ENCODE results near the gene DMPK.

The DMPK gene

DNA sequence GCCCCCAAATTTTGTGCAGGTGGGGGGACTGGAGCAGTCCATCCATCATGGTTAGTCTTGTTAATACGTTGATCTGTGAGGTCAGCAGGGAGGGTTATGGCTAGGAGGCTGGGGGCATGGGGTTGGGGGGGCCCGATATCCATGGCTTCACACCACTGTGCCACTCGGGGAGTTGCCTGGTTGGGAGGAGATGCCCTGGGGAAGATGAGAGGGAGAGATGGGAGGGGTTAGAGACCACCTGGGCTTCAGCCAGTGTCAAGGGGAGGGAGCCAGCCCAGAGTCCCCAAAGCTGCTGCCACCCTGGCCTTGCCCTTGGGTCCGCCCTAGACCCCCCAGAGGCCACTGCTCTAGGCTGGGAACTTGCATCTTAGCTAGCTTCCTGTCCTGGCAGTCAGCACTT is 1.8 kb upstream of the DMPK start:
- Histone ChIP-seq H3K4me3 (ENCODE audit: insufficient read depth, low read length, poor library complexity, severe bottlenecking) (no peak overlapping the region), H3F3A (ENCODE audit: insufficient read depth) (peaks cover 3% of the 10 kb centered on the region; the same call in 1 of the 2 replicates), H3K36me3 (ENCODE audit: low read length) (no peaks in the 10 kb centered on the region), H3K4me2 (ENCODE audit: low read depth, low read length, poor library complexity, severe bottlenecking) (no peak overlapping the region), H3K9ac (ENCODE audit: low read length) (no peak overlapping the region), H3K79me2 (ENCODE audit: insufficient read depth, low read length) (no peaks in the 10 kb centered on the region), H2AFZ (ENCODE audit: low read depth, low read length, severe bottlenecking) (no peak overlapping the region), H3K9me2 (replicated peaks; ENCODE audit: insufficient read depth, low read length) (no peaks in the 10 kb centered on the region), H3K27ac (ENCODE audit: low read depth, low read length) (no peak overlapping the region), H4K20me1 (ENCODE audit: low read depth, low read length) (no peaks in the 10 kb centered on the region), H3K9me3 (ENCODE audit: insufficient read depth, low read length) (no peaks in the 10 kb centered on the region), H3K27me3 (ENCODE audit: low read length) (no peaks in the 10 kb centered on the region)
- no peak for TF ChIP-seq EZH2phosphoT487 (conservative IDR thresholded peaks at IDR 0.05; ENCODE audit: low read length)
- TF ChIP-seq, protein P1, sequence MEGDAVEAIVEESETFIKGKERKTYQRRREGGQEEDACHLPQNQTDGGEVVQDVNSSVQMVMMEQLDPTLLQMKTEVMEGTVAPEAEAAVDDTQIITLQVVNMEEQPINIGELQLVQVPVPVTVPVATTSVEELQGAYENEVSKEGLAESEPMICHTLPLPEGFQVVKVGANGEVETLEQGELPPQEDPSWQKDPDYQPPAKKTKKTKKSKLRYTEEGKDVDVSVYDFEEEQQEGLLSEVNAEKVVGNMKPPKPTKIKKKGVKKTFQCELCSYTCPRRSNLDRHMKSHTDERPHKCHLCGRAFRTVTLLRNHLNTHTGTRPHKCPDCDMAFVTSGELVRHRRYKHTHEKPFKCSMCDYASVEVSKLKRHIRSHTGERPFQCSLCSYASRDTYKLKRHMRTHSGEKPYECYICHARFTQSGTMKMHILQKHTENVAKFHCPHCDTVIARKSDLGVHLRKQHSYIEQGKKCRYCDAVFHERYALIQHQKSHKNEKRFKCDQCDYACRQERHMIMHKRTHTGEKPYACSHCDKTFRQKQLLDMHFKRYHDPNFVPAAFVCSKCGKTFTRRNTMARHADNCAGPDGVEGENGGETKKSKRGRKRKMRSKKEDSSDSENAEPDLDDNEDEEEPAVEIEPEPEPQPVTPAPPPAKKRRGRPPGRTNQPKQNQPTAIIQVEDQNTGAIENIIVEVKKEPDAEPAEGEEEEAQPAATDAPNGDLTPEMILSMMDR (IDR thresholded peaks at IDR 0.05; ENCODE audit: insufficient read depth, low read length, poor library complexity, severe bottlenecking), result no peak

DNA sequence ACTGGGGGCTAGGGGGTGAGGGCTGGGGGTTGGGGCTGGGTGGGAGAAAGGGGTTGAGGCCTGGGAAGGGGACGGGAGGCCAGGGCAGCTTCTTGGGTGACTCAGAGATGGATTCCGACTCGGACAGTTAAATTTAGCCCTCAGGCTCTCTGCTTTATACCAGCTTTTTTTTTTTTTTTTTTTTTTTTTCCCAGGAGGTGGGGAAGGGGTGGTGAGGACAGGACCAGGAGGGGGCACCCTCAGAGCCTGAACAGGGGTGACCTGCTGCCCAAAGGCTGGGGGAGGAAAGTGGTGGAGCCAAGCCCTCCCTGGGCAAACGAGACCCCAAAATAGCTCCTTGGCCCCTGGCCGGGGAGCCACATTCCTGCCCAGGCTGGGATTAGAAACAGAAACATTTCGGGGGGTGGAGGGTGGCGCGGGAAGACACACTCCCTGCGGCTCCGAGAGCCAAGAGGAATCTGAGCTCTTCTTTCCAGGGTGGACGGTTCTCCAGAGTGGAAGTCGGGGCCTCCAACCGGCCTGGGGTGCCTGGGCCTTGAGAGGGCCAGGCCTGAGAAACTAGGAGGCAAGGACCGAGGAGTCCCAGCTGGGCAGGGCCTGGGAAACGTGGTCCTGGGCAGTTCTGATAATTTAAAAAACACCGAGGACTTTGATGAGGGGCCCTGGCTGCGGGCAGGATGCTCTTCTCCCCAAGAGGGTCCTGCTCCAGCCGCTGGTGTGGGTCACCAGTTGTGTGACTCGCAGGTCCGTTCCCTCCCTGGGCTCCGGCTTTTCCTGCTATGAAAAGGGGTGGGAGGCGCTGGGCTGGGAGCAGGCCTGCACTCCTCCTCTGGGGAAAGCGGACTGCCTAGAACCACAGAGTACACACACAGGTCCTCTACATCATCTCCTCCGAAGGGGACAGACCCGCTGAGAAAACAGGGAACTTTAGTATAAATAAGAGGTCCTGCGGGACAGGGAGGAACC is 813 bp upstream of the DMPK start:
- Histone ChIP-seq H3F3A (ENCODE audit: insufficient read depth) (peaks cover 3% of the 10 kb centered on the region; the same call in 1 of the 2 replicates), H3K9me3 (ENCODE audit: insufficient read depth, low read length) (no peaks in the 10 kb centered on the region), H2AFZ (ENCODE audit: low read depth, low read length, severe bottlenecking) (no peak overlapping the region), H3K27ac (ENCODE audit: low read depth, low read length) (no peak overlapping the region), H3K36me3 (ENCODE audit: low read length) (no peaks in the 10 kb centered on the region), H3K9me2 (replicated peaks; ENCODE audit: insufficient read depth, low read length) (no peaks in the 10 kb centered on the region), H3K4me2 (ENCODE audit: low read depth, low read length, poor library complexity, severe bottlenecking) (no peak overlapping the region), H4K20me1 (ENCODE audit: low read depth, low read length) (no peaks in the 10 kb centered on the region), H3K4me3 (ENCODE audit: insufficient read depth, low read length, poor library complexity, severe bottlenecking) (no peak overlapping the region), H3K79me2 (ENCODE audit: insufficient read depth, low read length) (no peaks in the 10 kb centered on the region), H3K9ac (ENCODE audit: low read length) (no peak overlapping the region), H3K27me3 (ENCODE audit: low read length) (no peaks in the 10 kb centered on the region)
- TF ChIP-seq EZH2phosphoT487 (conservative IDR thresholded peaks at IDR 0.05; ENCODE audit: low read length), result no peak

DNA sequence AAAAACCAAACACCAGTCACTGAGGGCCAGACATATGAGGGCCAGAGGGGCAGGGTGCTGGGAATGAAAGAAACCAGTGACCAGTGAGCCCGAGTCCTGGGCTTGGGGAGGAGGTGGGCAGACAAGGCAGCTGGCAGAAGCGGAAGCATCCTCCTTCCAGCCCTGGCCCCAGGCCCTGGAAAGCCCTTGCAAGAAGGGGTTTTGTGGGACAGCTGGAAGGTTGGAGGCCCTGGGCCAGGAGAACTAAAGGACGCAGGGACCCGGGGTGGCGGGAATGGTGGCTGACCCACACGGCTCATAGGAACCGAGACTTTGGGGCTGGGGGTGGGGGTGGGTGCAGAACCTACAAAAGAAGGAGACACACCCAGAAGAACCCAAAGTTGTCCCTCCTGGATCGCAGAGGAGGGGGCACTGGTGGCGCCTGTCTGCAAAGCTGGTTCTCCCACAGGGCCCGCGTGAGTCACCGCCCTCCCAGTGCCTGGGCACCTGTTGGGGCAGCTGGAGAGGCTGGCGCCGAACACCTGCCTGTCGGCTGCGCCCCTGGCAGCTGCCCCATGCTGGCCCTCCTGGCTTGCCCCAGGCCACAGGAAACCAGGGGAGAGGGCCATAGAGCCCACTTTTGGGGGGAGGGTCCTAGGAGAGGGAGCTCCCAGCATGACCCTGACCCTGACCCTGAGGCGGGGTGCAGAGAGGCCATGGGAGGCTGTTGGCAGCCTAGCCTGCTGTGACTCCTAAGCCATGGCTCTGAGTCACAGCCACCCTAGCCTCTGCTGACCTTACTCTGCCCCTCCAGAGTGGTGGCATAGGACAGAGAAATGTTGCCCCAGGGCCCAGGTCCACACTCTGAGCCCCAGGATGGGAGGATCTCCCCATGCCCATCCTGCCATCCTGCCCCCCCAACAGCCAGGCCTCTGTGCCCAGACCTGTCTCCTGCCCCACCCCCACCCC is 802 bp downstream of the DMPK start:
- Histone ChIP-seq H3K79me2 (ENCODE audit: insufficient read depth, low read length) (no peaks in the 10 kb centered on the region), H3K27me3 (ENCODE audit: low read length) (no peaks in the 10 kb centered on the region), H3F3A (ENCODE audit: insufficient read depth) (peaks cover 3% of the 10 kb centered on the region; the same call in 1 of the 2 replicates), H2AFZ (ENCODE audit: low read depth, low read length, severe bottlenecking) (no peak overlapping the region), H3K4me2 (ENCODE audit: low read depth, low read length, poor library complexity, severe bottlenecking) (no peak overlapping the region), H3K36me3 (ENCODE audit: low read length) (no peaks in the 10 kb centered on the region), H3K9me3 (ENCODE audit: insufficient read depth, low read length) (no peaks in the 10 kb centered on the region), H3K9ac (ENCODE audit: low read length) (no peak overlapping the region), H3K4me3 (ENCODE audit: insufficient read depth, low read length, poor library complexity, severe bottlenecking) (no peak overlapping the region), H3K27ac (ENCODE audit: low read depth, low read length) (no peak overlapping the region), H3K9me2 (replicated peaks; ENCODE audit: insufficient read depth, low read length) (no peaks in the 10 kb centered on the region), H4K20me1 (ENCODE audit: low read depth, low read length) (no peaks in the 10 kb centered on the region)
- TF ChIP-seq EZH2phosphoT487 (conservative IDR thresholded peaks at IDR 0.05; ENCODE audit: low read length), result no peak
- TF ChIP-seq, protein P1 (IDR thresholded peaks at IDR 0.05; ENCODE audit: insufficient read depth, low read length, poor library complexity, severe bottlenecking), result no peak
